ENCODE results near the gene LIPF. TPM values are rescaled to one million over a fixed set of nuclear protein-coding genes. Genes with fewer than 3 reads are reported as not detected.

Gene LIPF
- total and polyA plus RNA-seq, 2 experiments from 2014 or later = not detected

DNA sequence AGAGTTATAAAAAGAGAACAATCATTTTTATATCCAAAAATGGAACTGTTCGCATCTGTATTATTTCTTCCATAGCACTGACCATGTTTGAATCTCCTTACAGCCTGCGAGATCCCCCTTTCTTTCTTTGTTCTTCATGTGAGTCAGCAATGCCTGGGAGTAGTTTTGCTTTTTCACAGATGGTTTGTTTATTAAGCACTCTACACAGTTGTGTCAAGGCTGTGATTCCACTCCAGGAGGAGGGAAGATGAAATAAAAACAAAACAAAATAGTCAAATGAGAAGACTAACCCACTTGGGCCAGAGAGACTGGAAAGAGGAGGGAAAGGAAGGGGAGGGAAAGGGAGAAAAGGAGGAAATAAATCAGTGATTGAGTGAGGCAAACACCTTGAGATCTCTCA is 7.8 kb downstream of the LIPF start (continued):
- TF ChIP-seq EZH2 (IDR thresholded peaks at IDR 0.05; ENCODE audit: low read depth, unreplicated experiment) (no peak), STAT1 (IDR thresholded peaks at IDR 0.05; ENCODE audit: unreplicated experiment) (no peak)

DNA sequence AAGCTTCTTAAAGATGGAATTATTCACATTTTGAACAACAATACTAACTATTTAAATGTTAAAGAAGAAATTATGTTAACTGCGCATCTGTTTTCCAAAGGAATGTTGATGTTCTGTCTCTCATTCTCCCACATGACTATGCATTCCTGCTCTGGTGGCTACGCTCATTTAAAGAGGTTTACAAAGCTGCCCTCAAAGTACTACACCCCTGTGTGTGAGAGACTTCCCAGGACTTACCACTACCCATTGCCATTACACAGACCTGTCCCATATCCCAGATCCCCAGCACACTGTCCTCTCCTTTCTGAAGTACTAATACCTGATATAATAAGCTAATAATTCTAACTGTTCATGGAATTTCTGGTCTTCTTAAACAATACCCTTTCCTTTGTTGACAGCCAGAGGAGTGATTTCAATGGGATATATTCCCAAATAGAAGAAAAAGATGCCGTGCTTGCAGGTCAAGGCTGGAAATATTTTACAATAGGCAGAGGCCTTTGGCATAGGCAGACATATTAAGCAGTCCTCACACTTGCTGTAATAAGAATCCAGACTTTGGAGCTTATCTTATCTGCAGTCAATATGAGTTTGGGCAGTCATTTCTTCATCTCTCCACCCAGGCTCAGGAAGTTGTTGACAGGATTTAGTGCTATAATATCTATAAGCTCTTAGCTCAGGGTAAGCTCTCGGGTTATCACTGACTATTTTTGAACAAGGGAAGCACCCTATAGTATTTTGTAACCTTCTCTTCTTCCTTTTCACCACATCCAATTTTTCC is 12.2 kb downstream of the LIPF start:
- Mint-ChIP-seq H3K27ac (no peak overlapping the region), H3K4me1 (peaks cover 4% of the 10 kb centered on the region; the same call in 2 of the 3 replicates), H3K27me3 (ENCODE audit: insufficient read depth, low read depth, poor library complexity) (no peaks in the 10 kb centered on the region), H3K9me3 (no peaks in the 10 kb centered on the region), H3K36me3 (ENCODE audit: low read depth) (no peaks in the 10 kb centered on the region), H3K4me3 (no peak overlapping the region)
- H3K36me3 ChIP-seq (ENCODE audit: insufficient read depth) = no peaks in the 10 kb centered on the region
- H3K4me3 ChIP-seq = no peak overlapping the region
- no peaks in the 10 kb centered on the region for H3F3A ChIP-seq (replicated peaks; ENCODE audit: low read depth)
- H3K79me2 ChIP-seq (replicated peaks; ENCODE audit: insufficient read depth) = no peaks in the 10 kb centered on the region
- DNase-seq (ENCODE audit: low spot score) (peak; percentile 33), ATAC-seq (peak; percentile 74)
- no peak overlapping the region for H2AFZ ChIP-seq
- no peak overlapping the region for H3K27ac ChIP-seq (ENCODE audit: low read depth)
- H3K9me2 ChIP-seq (ENCODE audit: insufficient read depth) = no peaks in the 10 kb centered on the region
- H4K20me1 ChIP-seq (replicated peaks; ENCODE audit: insufficient read depth) = no peaks in the 10 kb centered on the region
- H3K4me1 ChIP-seq (ENCODE audit: insufficient read depth) = peaks cover 9% of the 10 kb centered on the region
- no peaks in the 10 kb centered on the region for H3K27me3 ChIP-seq (ENCODE audit: insufficient read depth)
- peak overlapping the region; percentile 0; the same call in 1 of the 2 replicates for H3K4me2 ChIP-seq
- no peak for TF ChIP-seq STAT1 (IDR thresholded peaks at IDR 0.05; ENCODE audit: unreplicated experiment)
- no peak for TF ChIP-seq JUNB (IDR thresholded peaks at IDR 0.05; ENCODE audit: unreplicated experiment)
- TF ChIP-seq POLR2AphosphoS5 (IDR thresholded peaks at IDR 0.05; ENCODE audit: low read depth) = no peak
- no peak for TF ChIP-seq EZH2 (IDR thresholded peaks at IDR 0.05; ENCODE audit: low read depth, unreplicated experiment)
- TF ChIP-seq, protein P1, sequence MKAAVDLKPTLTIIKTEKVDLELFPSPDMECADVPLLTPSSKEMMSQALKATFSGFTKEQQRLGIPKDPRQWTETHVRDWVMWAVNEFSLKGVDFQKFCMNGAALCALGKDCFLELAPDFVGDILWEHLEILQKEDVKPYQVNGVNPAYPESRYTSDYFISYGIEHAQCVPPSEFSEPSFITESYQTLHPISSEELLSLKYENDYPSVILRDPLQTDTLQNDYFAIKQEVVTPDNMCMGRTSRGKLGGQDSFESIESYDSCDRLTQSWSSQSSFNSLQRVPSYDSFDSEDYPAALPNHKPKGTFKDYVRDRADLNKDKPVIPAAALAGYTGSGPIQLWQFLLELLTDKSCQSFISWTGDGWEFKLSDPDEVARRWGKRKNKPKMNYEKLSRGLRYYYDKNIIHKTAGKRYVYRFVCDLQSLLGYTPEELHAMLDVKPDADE (IDR thresholded peaks at IDR 0.05) = no peak
- TF ChIP-seq, protein P2, sequence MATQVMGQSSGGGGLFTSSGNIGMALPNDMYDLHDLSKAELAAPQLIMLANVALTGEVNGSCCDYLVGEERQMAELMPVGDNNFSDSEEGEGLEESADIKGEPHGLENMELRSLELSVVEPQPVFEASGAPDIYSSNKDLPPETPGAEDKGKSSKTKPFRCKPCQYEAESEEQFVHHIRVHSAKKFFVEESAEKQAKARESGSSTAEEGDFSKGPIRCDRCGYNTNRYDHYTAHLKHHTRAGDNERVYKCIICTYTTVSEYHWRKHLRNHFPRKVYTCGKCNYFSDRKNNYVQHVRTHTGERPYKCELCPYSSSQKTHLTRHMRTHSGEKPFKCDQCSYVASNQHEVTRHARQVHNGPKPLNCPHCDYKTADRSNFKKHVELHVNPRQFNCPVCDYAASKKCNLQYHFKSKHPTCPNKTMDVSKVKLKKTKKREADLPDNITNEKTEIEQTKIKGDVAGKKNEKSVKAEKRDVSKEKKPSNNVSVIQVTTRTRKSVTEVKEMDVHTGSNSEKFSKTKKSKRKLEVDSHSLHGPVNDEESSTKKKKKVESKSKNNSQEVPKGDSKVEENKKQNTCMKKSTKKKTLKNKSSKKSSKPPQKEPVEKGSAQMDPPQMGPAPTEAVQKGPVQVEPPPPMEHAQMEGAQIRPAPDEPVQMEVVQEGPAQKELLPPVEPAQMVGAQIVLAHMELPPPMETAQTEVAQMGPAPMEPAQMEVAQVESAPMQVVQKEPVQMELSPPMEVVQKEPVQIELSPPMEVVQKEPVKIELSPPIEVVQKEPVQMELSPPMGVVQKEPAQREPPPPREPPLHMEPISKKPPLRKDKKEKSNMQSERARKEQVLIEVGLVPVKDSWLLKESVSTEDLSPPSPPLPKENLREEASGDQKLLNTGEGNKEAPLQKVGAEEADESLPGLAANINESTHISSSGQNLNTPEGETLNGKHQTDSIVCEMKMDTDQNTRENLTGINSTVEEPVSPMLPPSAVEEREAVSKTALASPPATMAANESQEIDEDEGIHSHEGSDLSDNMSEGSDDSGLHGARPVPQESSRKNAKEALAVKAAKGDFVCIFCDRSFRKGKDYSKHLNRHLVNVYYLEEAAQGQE (IDR thresholded peaks at IDR 0.05; ENCODE audit: unreplicated experiment) = no peak
- TF ChIP-seq NANOG (IDR thresholded peaks at IDR 0.05; ENCODE audit: borderline replicate concordance) = no peak
- TF ChIP-seq, protein P3, sequence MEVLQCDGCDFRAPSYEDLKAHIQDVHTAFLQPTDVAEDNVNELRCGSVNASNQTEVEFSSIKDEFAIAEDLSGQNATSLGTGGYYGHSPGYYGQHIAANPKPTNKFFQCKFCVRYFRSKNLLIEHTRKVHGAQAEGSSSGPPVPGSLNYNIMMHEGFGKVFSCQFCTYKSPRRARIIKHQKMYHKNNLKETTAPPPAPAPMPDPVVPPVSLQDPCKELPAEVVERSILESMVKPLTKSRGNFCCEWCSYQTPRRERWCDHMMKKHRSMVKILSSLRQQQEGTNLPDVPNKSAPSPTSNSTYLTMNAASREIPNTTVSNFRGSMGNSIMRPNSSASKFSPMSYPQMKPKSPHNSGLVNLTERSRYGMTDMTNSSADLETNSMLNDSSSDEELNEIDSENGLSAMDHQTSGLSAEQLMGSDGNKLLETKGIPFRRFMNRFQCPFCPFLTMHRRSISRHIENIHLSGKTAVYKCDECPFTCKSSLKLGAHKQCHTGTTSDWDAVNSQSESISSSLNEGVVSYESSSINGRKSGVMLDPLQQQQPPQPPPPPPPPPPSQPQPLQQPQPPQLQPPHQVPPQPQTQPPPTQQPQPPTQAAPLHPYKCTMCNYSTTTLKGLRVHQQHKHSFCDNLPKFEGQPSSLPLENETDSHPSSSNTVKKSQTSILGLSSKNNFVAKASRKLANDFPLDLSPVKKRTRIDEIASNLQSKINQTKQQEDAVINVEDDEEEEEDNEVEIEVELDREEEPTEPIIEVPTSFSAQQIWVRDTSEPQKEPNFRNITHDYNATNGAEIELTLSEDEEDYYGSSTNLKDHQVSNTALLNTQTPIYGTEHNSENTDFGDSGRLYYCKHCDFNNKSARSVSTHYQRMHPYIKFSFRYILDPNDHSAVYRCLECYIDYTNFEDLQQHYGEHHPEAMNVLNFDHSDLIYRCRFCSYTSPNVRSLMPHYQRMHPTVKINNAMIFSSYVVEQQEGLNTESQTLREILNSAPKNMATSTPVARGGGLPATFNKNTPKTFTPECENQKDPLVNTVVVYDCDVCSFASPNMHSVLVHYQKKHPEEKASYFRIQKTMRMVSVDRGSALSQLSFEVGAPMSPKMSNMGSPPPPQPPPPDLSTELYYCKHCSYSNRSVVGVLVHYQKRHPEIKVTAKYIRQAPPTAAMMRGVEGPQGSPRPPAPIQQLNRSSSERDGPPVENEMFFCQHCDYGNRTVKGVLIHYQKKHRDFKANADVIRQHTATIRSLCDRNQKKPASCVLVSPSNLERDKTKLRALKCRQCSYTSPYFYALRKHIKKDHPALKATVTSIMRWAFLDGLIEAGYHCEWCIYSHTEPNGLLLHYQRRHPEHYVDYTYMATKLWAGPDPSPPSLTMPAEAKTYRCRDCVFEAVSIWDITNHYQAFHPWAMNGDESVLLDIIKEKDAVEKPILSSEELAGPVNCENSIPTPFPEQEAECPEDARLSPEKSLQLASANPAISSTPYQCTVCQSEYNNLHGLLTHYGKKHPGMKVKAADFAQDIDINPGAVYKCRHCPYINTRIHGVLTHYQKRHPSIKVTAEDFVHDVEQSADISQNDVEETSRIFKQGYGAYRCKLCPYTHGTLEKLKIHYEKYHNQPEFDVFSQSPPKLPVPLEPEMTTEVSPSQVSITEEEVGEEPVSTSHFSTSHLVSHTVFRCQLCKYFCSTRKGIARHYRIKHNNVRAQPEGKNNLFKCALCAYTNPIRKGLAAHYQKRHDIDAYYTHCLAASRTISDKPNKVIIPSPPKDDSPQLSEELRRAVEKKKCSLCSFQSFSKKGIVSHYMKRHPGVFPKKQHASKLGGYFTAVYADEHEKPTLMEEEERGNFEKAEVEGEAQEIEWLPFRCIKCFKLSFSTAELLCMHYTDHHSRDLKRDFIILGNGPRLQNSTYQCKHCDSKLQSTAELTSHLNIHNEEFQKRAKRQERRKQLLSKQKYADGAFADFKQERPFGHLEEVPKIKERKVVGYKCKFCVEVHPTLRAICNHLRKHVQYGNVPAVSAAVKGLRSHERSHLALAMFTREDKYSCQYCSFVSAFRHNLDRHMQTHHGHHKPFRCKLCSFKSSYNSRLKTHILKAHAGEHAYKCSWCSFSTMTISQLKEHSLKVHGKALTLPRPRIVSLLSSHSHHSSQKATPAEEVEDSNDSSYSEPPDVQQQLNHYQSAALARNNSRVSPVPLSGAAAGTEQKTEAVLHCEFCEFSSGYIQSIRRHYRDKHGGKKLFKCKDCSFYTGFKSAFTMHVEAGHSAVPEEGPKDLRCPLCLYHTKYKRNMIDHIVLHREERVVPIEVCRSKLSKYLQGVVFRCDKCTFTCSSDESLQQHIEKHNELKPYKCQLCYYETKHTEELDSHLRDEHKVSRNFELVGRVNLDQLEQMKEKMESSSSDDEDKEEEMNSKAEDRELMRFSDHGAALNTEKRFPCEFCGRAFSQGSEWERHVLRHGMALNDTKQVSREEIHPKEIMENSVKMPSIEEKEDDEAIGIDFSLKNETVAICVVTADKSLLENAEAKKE (CRISPR knock-in tag; IDR thresholded peaks at IDR 0.05) = no peak
- no peak for TF ChIP-seq ZNF331 (CRISPR knock-in tag; IDR thresholded peaks at IDR 0.05; ENCODE audit: low read depth)
- no peak for TF ChIP-seq ZNF114 (CRISPR knock-in tag; IDR thresholded peaks at IDR 0.05)
- no peak for TF ChIP-seq EZH2phosphoT487 (IDR thresholded peaks at IDR 0.05; ENCODE audit: unreplicated experiment)
- TF ChIP-seq CREB1 (CRISPR knock-in tag; IDR thresholded peaks at IDR 0.05; ENCODE audit: low read depth) = no peak
